ENCODE data around the gene TTC39C. TPM values are rescaled to one million over a fixed set of nuclear protein-coding genes. Genes with fewer than 3 reads are reported as not detected.

The TTC39C gene
- total RNA-seq (ENCODE audit: low replicate concordance): 10.1 and 15.7 TPM in 2 replicates

GRCh38 chr18:24014062-24014985 is at the start of gene TTC39C:
Gene TTC39C, plus strand, starts transcription at chr18:24014754. Its CDS starts 118 bp downstream, at chr18:24014872.

DNA sequence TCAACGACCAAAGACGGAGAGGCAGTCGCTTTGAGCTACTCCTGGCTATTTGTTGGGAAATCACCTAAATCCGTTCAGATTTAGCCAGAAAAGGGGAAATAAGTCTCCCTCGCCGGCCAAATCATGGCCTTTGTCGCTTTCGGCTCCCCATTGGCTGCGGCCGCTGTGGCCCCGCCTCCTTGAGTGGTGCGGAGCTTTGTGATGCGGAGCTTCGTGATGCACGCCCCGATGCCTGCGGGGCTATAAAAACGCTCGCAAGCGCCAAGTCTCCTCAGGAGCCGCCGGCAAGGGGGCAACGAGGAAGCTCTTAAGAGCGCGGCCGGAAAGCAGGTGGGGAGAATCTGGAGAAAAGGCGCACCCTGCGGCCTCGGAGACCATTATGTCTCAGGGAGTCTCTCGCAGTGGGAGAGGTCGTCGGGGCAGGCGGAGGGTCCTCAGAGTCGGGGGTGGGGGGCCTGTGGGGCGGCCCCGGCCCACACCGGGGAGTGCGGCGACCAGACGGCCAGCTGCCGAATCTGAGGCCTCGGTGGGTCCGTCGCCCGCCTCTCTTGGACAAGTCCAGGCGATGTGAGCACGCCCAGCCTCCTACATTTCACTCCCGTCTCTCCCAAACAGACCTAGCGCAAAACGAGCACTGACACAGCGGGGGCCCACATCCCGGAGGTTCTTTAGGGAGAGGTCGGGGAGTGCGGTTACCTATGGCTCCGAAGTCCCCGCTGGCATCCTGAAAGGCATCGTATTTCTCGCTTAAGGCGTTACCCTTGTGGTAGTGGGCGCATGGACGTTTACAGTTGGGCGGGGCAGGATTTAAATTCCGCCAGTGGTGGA is 124.4 kb downstream of the TTC39C start, which contains the start of gene CABYR:
Gene CABYR, plus strand, starts transcription at position 274 of the 828 bp plus-strand sequence. CDS start 4,053 bp downstream, outside the sequence.

Other genes starting within 250 kb of the TTC39C start
- gene CABYR, start 124.3 kb downstream of the TTC39C start, total RNA-seq (ENCODE audit: low replicate concordance): 2.0 and 3.4 TPM in 2 replicates